Fibroblast of skin of abdomen (primary cell): ENCODE measurements around the gene POU2F1.
A peak's percentile ranks its signal among the peaks of the same experiment; 100 is the strongest.

Source experiments
- DNase-seq: peaks from one replicate; pipeline ENCODE4 v3.0.0-alpha.2; 2013

POU2F1 gene

DNA sequence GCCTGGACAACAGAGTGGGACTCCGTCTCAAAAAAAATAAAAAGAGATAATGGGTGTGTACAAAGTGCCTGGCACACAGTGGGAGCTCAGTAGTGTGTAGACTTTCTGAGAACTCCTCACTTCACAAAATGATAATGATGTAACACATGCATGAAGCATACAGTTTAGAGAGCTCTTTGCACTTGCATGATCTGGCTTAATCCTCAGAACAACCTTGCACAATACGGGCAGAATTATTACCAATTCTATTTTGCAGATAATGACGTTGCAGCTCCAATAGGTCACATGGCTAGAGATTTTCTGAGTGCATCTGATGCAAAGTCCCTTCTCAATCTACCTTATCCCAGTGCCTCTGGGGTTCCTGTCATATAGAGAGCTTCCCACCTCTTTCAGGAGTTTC is 226.3 kb downstream of the POU2F1 start:
- no peak for DNase-seq

- no peak for DNase-seq
These were observed 226.9 kb downstream of the POU2F1 start for GRCh38 chr1:167447521-167448136.

DNA sequence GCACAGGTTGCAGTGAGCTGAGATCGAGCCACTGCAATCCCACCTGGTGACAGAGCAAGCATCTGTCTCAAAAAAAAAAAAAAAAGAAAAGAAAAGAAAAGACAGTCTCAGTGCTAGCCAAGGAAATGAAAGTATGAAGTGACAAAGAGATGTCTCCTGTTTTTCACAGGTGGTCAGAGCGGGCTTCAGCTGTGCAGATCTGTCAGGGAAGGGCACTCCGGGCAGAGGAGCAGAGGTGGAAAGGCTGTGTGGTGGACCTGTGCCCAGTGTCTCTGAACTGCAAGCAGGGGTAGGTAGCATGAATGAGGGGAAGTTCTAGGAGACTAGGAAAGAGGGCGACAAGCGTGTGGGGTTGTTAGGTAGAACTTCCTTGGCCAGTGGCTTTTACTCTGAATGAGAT is 230.2 kb downstream of the POU2F1 start:
- no peak for DNase-seq

DNA sequence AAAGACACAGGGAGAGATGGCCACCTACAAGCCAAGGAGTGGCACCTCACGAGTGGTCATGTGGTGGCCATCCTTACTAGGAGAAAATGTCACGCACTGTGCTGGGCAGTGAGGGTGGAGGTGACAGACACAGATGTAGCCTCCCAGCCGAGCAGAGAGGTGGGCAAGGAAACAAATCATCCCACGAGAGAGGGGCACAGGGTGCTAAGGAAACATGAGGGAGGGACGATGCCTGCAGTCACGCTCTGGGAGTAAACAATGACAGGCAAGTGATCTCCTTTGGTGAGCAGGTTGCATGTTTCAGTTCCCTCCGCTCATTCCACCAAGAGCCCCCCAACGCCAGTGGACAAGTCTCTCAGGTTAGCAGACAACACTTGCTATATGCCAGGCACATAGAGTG is 231.8 kb downstream of the POU2F1 start:
- DNase-seq, result no peak

GRCh38 chr1:167453123-167453522 is 232.4 kb downstream of the POU2F1 start:
- DNase-seq, result no peak

- DNase-seq, result no peak
These were observed 233.7 kb downstream of the POU2F1 start for GRCh38 chr1:167454304-167454893.

DNA sequence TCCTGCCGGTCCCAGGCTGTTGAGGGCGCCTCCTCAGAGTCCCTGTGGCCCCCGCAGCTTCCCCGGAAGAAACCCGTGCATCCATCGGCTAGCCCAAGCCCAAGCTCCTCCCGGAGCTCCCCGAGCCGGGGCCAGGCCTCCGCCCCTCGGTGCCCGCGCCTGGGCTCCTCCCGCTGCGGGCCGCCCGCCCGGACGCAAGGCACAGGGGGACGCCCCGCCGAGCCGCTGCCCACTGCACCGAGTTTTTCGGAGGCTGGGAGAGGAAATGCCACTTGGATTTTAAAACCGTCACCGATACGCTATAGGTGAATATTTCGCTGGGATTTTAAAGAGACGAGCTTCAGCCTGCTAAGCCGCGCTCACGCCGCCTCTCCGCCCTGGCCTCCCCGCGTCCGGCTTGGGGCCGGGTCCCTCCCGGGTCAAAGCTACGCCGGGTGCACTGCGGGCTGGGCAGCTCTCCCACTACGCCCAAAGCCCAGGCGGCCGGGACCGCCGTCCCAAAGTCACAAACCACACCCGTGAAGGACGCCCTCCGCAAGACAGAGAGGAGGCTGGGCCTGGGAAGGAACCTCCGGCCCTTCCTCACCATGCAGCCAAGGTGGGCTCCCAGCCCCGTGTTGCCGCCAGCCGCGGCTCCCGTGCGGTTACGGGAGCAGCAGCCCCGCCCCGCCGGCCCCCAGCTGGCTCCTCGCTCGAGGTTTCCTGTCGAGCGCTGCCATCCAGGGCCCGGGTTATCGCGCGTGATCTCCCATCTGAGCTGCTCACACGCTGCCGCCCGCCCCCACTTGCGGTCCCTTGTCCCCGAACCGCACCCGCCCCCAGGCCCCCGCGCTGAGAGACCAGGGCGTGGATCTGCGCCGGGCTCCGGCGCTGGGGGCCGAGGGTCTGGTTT is 234.5 kb downstream of the POU2F1 start:
- DNase-seq, result peak; percentile 25

GRCh38 chr1:167455786-167456446 is 235.2 kb downstream of the POU2F1 start:
- DNase-seq, result peak; percentile 3

- DNase-seq, result no peak
These were observed 235.8 kb downstream of the POU2F1 start for GRCh38 chr1:167456524-167456923.

- no peak for DNase-seq
These were observed 236.2 kb downstream of the POU2F1 start for GRCh38 chr1:167456926-167457325.

DNA sequence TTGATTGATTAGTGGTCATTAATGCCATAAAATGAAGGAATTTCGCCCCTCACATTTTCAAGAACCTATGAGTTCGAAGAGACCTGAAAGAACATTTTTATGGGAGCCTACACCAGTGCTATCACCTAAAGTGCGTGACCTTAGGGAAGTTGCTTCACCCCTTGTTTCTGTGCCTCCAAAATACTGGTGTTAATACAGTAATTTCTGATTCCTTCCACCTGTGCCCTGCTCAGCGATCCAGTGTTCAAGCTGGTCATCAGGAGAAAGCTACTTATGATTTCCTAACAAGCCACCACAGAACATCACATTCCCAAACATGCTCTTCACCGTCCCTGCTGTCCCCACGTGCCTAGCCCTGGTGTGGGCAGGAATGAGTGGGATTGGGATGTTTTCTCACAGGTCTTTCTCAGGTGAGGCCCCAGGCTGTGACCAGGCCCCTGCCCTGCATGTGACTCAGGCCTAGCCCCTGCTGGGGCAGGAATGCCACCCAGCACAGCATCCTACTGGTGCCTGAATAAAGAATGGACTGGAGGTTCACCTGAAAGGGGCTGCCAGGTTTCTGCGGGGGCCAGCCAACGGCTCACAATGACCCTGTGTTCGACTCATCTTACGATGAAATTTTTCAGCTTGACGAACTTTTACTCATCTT is 237.4 kb downstream of the POU2F1 start:
- DNase-seq, result no peak

DNA sequence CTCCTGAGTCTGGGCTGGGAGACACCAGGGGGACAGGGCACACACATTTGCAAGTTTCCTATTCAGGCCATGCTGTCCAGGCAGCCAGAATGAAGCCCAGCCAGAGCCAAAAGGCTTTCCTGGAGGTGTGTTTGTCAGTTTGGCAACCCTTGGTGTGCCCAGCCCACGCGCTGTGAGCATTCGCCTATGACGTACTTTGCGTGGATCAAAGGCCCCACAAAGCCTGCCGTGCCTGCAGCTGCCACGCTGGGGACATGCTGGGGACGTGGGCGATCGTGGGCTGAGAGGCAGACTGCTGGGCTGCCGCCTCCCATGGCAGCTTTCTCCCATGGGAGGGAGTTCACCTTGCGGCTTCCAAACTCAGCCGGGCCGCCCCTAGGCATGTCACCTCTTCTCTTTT is 240.2 kb downstream of the POU2F1 start:
- no peak for DNase-seq

DNA sequence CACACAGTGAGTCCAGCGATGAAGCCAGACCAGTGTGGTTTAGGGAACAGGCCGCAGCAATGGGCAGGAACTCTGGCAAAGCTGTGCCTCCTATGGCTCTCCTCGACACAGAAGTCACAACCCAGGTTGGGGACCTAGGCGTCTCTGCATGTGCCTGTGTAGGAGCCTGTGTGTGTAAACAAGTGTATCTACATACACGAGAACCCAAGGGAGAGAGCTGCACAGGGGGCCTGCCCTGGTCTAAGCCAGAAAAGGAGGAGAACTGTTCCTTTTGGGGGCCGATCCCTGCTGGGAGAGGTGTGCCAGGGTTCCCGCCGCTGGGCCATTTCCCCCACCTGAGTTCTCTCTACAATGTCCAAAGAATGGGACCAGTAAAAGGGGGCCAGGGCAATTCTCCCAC is 241.7 kb downstream of the POU2F1 start:
- DNase-seq, result no peak

DNA sequence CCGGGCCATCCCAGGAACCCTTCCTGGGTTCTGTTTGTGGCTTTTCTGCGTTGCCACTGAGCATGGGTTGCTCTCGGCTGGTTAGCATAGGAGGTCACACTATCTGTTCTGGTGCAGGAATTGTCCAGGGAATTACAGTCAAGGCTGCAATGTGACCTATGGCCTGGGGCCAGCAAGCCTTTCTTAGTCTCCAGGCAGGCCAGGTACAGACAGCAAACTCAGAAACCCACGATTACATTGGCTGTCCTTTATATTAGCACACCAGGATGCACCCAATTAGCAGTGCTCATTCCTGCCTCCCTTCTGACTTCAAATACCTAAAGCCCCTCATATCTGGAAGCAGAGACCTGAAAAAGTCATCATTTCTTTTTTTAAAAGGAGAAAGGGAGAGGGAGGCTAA is 242.4 kb downstream of the POU2F1 start:
- no peak for DNase-seq

DNA sequence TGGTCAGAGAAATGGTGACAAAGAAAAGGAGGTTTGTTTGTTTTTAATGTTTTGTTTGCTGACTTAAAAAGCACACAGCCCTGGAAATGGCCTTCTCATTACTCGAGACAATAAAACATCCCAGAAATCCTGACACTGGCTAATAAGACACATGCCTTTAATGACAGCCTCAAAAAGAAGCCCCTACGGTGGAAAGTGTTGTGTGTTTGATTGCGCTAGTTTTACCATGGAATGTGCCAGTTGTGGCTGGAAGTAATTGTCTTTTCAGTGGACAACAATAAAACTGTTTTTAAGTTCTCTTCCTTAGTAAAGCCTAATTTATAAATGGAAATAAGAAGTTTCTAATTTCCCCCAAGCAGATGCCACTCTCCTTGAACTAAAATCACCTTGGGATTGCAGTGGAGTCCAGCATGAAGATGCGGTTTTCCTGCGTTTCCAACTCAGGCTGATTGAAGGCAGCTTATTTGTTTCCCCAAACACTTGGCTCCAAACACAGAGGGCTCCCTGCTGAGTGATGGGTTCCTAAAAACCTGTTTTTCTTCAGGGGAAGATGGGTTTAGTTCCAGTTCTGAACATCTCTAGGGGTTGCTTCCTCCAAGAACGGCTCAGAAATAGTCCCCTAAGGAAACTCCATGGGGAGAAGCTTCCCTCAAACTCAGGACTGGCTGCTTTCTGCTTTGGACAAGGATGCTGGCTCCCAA is 243.3 kb downstream of the POU2F1 start:
- no peak for DNase-seq

DNA sequence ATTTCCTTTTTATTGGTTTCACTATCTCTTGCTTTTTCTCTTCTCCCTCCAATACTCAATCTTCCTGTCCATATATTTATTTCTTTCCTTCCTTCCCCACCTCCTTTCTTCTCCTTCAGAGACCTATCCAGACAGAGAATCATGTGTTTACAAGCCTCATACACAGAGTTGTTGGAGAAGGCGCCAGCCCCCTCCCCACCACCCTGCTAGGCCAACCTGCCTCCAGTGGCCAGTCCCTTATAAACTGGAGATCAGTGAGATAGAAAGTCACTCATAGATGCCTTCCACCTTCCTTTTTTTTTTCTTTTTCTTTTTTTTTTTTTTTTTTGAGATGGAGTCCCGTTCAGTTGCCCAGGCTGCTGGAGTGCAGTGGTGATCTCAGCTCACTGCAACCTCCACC is 244.3 kb downstream of the POU2F1 start:
- DNase-seq, result no peak

DNA sequence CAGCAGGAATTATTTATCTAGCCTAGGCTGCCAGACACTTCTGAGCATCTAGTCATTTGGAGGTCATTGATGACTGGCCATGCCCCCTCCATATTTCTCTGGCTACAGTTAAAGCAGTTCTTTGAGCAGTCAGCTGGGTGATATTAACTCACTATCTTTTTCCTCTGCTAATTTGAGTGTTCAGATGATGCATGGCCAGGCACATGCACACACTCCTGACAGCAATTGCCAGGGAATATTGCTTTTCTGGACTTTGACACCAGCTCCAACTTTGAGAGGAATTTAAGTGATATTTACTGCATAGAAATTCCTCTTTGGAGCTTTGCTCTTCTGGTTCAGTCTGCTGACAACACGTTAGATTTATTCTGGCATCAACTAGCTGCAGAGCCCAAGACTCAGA is 245.1 kb downstream of the POU2F1 start:
- no peak for DNase-seq

GRCh38 chr1:167467126-167467710 is 246.5 kb downstream of the POU2F1 start:
- no peak for DNase-seq

- no peak for DNase-seq
These were observed 247.1 kb downstream of the POU2F1 start for GRCh38 chr1:167467752-167468151.

GRCh38 chr1:167469280-167469965 is 248.7 kb downstream of the POU2F1 start:
- DNase-seq, result no peak

- DNase-seq, result no peak
These were observed 250.9 kb downstream of the POU2F1 start for GRCh38 chr1:167471568-167471967.
